ENCODE measurements around the gene MYO1D. TPM values are rescaled to one million over a fixed set of nuclear protein-coding genes. Genes with fewer than 3 reads are reported as not detected.

The MYO1D gene
- total RNA-seq, 1 experiment from 2014 or later, result 23.5 TPM

DNA sequence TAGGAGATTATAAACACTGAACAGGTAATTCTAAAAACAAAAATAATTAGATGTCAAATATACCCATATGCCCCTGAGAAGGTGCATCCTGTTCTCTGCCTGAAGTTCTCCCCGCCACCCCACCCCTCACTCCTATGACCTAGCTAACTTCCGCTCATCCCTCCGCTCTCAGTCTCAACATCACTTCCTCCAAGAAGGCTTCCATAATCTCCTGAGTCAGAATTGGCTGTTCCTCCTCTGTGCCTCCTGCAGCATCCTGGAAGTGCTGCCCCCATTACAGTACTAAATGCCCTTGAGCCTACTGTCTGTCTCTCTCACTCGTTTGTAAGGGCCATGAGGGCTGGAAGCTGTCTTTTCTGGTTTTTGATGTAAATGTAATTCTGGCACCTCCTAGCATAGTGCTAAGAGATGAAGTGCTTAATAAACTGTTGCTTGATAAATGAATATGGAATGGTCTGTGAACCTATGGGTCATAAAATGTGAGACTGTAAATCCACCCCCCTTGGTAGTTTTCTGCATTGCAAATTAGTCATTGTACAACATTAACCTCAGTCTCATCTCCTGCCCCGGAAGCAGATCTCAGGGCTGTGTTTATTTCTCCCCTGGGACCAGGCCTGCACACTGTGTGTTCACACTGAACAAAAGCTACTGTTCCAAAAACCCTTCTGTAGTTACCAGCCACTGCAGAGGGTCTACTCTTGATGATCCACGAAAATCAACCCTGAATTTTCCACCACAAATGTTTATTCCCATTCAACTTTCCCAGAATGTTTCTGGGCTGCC is 3.9 kb upstream of the MYO1D start:
- DNase-seq (no peak), ATAC-seq (no peak)
- no peak overlapping the region for H2AFZ ChIP-seq (ENCODE audit: low read length)
- intact Hi-C loops (cut with micrococcal nuclease), result no loop called here
- no peak overlapping the region for H3K9ac ChIP-seq (ENCODE audit: low read length)
- no TSS peak for BruUV-seq (replicated peaks)
- H3K9me2 ChIP-seq (replicated peaks; ENCODE audit: low read length), result no peaks in the 10 kb centered on the region
- H3K79me2 ChIP-seq (ENCODE audit: low read length), result peaks cover 2% of the 10 kb centered on the region
- H3K4me3 ChIP-seq (ENCODE audit: low read length), result no peak overlapping the region
- no peaks in the 10 kb centered on the region for H4K20me1 ChIP-seq (ENCODE audit: low read length)
- no peaks in the 10 kb centered on the region for H3K27me3 ChIP-seq (ENCODE audit: low read length)
- no peak overlapping the region for H3K27ac ChIP-seq (ENCODE audit: low read length)
- no peak for TF ChIP-seq EZH2 (IDR thresholded peaks at IDR 0.05; ENCODE audit: low read length, unreplicated experiment)
- TF ChIP-seq EZH2phosphoT487 (IDR thresholded peaks at IDR 0.05; ENCODE audit: borderline replicate concordance, low read length), result no peak
- H3F3A ChIP-seq (ENCODE audit: low read length, unreplicated experiment), result no peaks in the 10 kb centered on the region
- no peak overlapping the region for H3K4me2 ChIP-seq (ENCODE audit: low read length)
- no peaks in the 10 kb centered on the region for H3K9me3 ChIP-seq (ENCODE audit: low read length)
- no peaks in the 10 kb centered on the region for H3K36me3 ChIP-seq (ENCODE audit: low read depth, low read length)
- ChIA-PET POLR2A (ENCODE audit: unreplicated experiment) (no interaction called here), CTCF (interaction anchor here (0.6 kb wide), 1 partner anchor 118 kb away, joined by 9 read pairs; no protein-coding TSS in a partner anchor)
- H3K4me1 ChIP-seq (ENCODE audit: insufficient read depth, low read length), result no peaks in the 10 kb centered on the region; the same call in 1 of the 2 replicates

DNA sequence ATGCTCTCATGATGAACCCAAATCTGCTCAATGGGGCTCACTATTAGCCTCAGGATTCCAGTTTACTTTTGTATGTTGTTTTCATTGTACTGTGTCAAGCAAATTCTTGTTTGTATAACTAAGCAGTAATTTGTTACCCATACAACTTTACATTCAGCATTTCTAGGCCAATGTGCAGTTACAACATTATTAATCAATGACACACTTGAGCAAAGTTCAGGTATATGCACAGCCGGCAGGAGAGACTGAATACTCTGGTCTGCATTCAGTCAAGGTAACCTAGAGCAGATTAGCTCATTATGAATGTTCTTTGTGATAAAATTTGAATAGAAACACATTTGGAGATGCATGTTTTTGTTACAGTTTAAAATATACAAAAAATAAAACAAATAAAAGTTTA is 2.2 kb upstream of the MYO1D start:
- Histone ChIP-seq H3K36me3 (ENCODE audit: low read depth, low read length) (no peaks in the 10 kb centered on the region), H3F3A (ENCODE audit: low read length, unreplicated experiment) (no peaks in the 10 kb centered on the region), H3K27ac (ENCODE audit: low read length) (no peak overlapping the region), H3K9me3 (ENCODE audit: low read length) (no peaks in the 10 kb centered on the region), H4K20me1 (ENCODE audit: low read length) (no peaks in the 10 kb centered on the region), H3K4me3 (ENCODE audit: low read length) (no peak overlapping the region), H3K79me2 (ENCODE audit: low read length) (peaks cover 18% of the 10 kb centered on the region), H3K9ac (ENCODE audit: low read length) (no peak overlapping the region), H3K4me2 (ENCODE audit: low read length) (no peak overlapping the region), H3K27me3 (ENCODE audit: low read length) (no peaks in the 10 kb centered on the region), H3K4me1 (ENCODE audit: insufficient read depth, low read length) (peaks cover 5% of the 10 kb centered on the region; the same call in 1 of the 2 replicates), H2AFZ (ENCODE audit: low read length) (no peak overlapping the region), H3K9me2 (replicated peaks; ENCODE audit: low read length) (no peaks in the 10 kb centered on the region)
- no TSS peak for BruUV-seq (replicated peaks)
- ATAC-seq (no peak), DNase-seq (no peak)
- POLR2A ChIA-PET (ENCODE audit: unreplicated experiment), result no interaction called here
- intact Hi-C loops (cut with micrococcal nuclease), result no loop called here
- CTCF ChIA-PET, result no interaction called here
- TF ChIP-seq, protein P1, sequence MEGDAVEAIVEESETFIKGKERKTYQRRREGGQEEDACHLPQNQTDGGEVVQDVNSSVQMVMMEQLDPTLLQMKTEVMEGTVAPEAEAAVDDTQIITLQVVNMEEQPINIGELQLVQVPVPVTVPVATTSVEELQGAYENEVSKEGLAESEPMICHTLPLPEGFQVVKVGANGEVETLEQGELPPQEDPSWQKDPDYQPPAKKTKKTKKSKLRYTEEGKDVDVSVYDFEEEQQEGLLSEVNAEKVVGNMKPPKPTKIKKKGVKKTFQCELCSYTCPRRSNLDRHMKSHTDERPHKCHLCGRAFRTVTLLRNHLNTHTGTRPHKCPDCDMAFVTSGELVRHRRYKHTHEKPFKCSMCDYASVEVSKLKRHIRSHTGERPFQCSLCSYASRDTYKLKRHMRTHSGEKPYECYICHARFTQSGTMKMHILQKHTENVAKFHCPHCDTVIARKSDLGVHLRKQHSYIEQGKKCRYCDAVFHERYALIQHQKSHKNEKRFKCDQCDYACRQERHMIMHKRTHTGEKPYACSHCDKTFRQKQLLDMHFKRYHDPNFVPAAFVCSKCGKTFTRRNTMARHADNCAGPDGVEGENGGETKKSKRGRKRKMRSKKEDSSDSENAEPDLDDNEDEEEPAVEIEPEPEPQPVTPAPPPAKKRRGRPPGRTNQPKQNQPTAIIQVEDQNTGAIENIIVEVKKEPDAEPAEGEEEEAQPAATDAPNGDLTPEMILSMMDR (conservative IDR thresholded peaks at IDR 0.05; ENCODE audit: low read depth, low read length), result no peak
- TF ChIP-seq EZH2phosphoT487 (IDR thresholded peaks at IDR 0.05; ENCODE audit: borderline replicate concordance, low read length), result no peak

DNA sequence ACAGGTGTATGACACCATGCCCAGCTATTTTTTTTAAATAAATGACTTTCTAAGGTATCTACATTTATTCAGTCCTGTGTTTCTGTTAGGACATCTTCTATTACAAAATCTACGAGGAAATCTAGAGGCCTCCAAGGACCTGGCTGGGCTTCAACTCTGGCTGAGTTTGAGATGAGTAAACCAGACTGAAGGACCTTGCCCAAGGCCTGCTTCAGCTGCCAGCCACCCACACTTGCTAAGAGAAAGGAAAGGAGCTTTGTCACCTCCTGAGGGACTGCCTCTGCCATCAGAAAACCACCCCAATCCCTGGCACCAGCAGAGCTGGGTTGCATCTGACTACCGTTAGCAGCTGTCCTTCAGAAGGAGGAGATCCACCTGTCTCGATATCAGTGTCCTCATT is 1.3 kb upstream of the MYO1D start:
- Histone ChIP-seq H3K4me2 (ENCODE audit: low read length) (no peak overlapping the region), H3K4me3 (ENCODE audit: low read length) (no peak overlapping the region), H3K4me1 (ENCODE audit: insufficient read depth, low read length) (peaks cover 13% of the 10 kb centered on the region), H4K20me1 (ENCODE audit: low read length) (no peaks in the 10 kb centered on the region), H3F3A (ENCODE audit: low read length, unreplicated experiment) (no peaks in the 10 kb centered on the region), H3K9me3 (ENCODE audit: low read length) (no peaks in the 10 kb centered on the region), H3K9me2 (replicated peaks; ENCODE audit: low read length) (no peaks in the 10 kb centered on the region), H3K36me3 (ENCODE audit: low read depth, low read length) (no peaks in the 10 kb centered on the region), H3K27ac (ENCODE audit: low read length) (no peak overlapping the region), H3K27me3 (ENCODE audit: low read length) (no peaks in the 10 kb centered on the region), H2AFZ (ENCODE audit: low read length) (no peak overlapping the region), H3K9ac (ENCODE audit: low read length) (no peak overlapping the region), H3K79me2 (ENCODE audit: low read length) (peaks cover 27% of the 10 kb centered on the region)
- ChIA-PET POLR2A (ENCODE audit: unreplicated experiment) (no interaction called here), CTCF (interaction anchor here (1.1 to 2.9 kb wide), 3 partner anchors 50 to 95 kb away, joined by 3 to 31 read pairs (median 19); no protein-coding TSS in a partner anchor)
- BruUV-seq (replicated peaks), result no TSS peak
- intact Hi-C loops (cut with micrococcal nuclease), result no loop called here
- DNase-seq (peak; percentile 19), ATAC-seq (no peak)
- TF ChIP-seq, protein P1 (conservative IDR thresholded peaks at IDR 0.05; ENCODE audit: low read depth, low read length), result no peak
- TF ChIP-seq EZH2 (IDR thresholded peaks at IDR 0.05; ENCODE audit: low read length, unreplicated experiment), result no peak
- TF ChIP-seq EZH2phosphoT487 (IDR thresholded peaks at IDR 0.05; ENCODE audit: borderline replicate concordance, low read length), result no peak
